Activated CD4-positive, alpha-beta T cell treated with anti-CD3 and anti-CD28 coated beads for 48 hours (primary cell): Measurements from ENCODE around the gene FAR2.
"Not testable (repeated sequence)": the region's sequence is repeated elsewhere in the genome, so short reads cannot be mapped to it uniquely, and the experiment has no call there.

ENCODE experiments used
- DNase-seq: peaks from one replicate; pipeline ENCODE4 v3.0.0-alpha.2; 2020

The FAR2 gene

GRCh38 chr12:29148911-29149690, at the start of gene FAR2:
TSS of gene FAR2 (plus strand) at chr12:29149278. CDS start at chr12:29270450, 121,172 bp downstream.
- DNase-seq: peak; percentile 59

- no peak for DNase-seq
These were observed 46.3 kb upstream of the FAR2 start for GRCh38 chr12:29102741-29103140.

- DNase-seq: peak; percentile 53
These were observed 45.5 kb upstream of the FAR2 start for GRCh38 chr12:29103539-29103974.

GRCh38 chr12:29104516-29104915, 44.6 kb upstream of the FAR2 start:
- DNase-seq: no peak

GRCh38 chr12:29110506-29111442, 38.3 kb upstream of the FAR2 start:
- DNase-seq: no peak

GRCh38 chr12:29113101-29113500, 36.0 kb upstream of the FAR2 start:
- DNase-seq: no peak

- DNase-seq: no peak
These were observed 32.7 kb upstream of the FAR2 start for GRCh38 chr12:29116414-29116813.

- DNase-seq: no peak
These were observed 17.5 kb upstream of the FAR2 start for GRCh38 chr12:29131539-29131938.

- no peak for DNase-seq
These were observed 16.8 kb upstream of the FAR2 start for GRCh38 chr12:29132316-29132715.

GRCh38 chr12:29133181-29133580, 15.9 kb upstream of the FAR2 start:
- no peak for DNase-seq

- DNase-seq: no peak
These were observed 15.4 kb upstream of the FAR2 start for GRCh38 chr12:29133680-29134079.

- not testable (repeated sequence) for DNase-seq
These were observed 10.8 kb upstream of the FAR2 start for GRCh38 chr12:29138256-29138655.

GRCh38 chr12:29138855-29139254, 10.2 kb upstream of the FAR2 start:
- DNase-seq: not testable (repeated sequence)

GRCh38 chr12:29145372-29146170, 3.5 kb upstream of the FAR2 start:
- no peak for DNase-seq

GRCh38 chr12:29146196-29146595, 2.9 kb upstream of the FAR2 start:
- DNase-seq: no peak

- no peak for DNase-seq
These were observed 1.1 kb upstream of the FAR2 start for GRCh38 chr12:29147731-29148595.

- DNase-seq: peak; percentile 19
These were observed 525 bp upstream of the FAR2 start for GRCh38 chr12:29148596-29148910.

GRCh38 chr12:29149691-29150281, 708 bp downstream of the FAR2 start:
- peak; percentile 11 for DNase-seq

GRCh38 chr12:29150462-29150861, 1.4 kb downstream of the FAR2 start:
- no peak for DNase-seq

GRCh38 chr12:29152223-29152868, 3.3 kb downstream of the FAR2 start:
- no peak for DNase-seq

- DNase-seq: no peak
These were observed 4.0 kb downstream of the FAR2 start for GRCh38 chr12:29152981-29153630.
